Measurements from ENCODE around the gene ERRFI1.

The ERRFI1 gene

GRCh38 chr1:8033322-8033721, 7.2 kb upstream of the ERRFI1 start:
- H3K4me2 ChIP-seq (ENCODE audit: low read depth, low read length), result no peak overlapping the region
- H3K9ac ChIP-seq (ENCODE audit: low read length), result no peak overlapping the region
- no peak overlapping the region for H2AFZ ChIP-seq (ENCODE audit: low read length)
- TF ChIP-seq EZH2phosphoT487 (IDR thresholded peaks at IDR 0.05; ENCODE audit: low read length) (no peak), CTCF (IDR thresholded peaks at IDR 0.05; ENCODE audit: low read length) (no peak), EZH2 (optimal IDR thresholded peaks at IDR 0.05; ENCODE audit: low read depth, low read length) (no peak)
- H3K36me3 ChIP-seq (replicated peaks; ENCODE audit: insufficient read depth, low read length), result no peaks in the 10 kb centered on the region
- no peaks in the 10 kb centered on the region for H3F3A ChIP-seq (ENCODE audit: insufficient read depth, low read length)
- H3K27ac ChIP-seq (ENCODE audit: low read length), result no peak overlapping the region
- no peaks in the 10 kb centered on the region for H3K9me3 ChIP-seq (replicated peaks; ENCODE audit: insufficient read depth, low read length)
- no peak overlapping the region for H3K4me3 ChIP-seq (ENCODE audit: low read length)
- H3K79me2 ChIP-seq (ENCODE audit: low read length), result no peaks in the 10 kb centered on the region
- H3K4me1 ChIP-seq (ENCODE audit: low read length), result no peaks in the 10 kb centered on the region
- H3K9me2 ChIP-seq (replicated peaks; ENCODE audit: insufficient read depth, low read length), result no peaks in the 10 kb centered on the region
- H4K20me1 ChIP-seq (ENCODE audit: insufficient read depth, low read length), result no peaks in the 10 kb centered on the region
- DNase-seq, result no peak
- H3K27me3 ChIP-seq (replicated peaks; ENCODE audit: insufficient read depth, low read length), result peaks cover 14% of the 10 kb centered on the region

GRCh38 chr1:8032366-8032910, 6.3 kb upstream of the ERRFI1 start:
- Histone ChIP-seq H3F3A (ENCODE audit: insufficient read depth, low read length) (no peaks in the 10 kb centered on the region), H3K4me3 (ENCODE audit: low read length) (no peak overlapping the region), H3K27me3 (replicated peaks; ENCODE audit: insufficient read depth, low read length) (peaks cover 20% of the 10 kb centered on the region), H3K9me2 (replicated peaks; ENCODE audit: insufficient read depth, low read length) (no peaks in the 10 kb centered on the region), H3K36me3 (replicated peaks; ENCODE audit: insufficient read depth, low read length) (no peaks in the 10 kb centered on the region), H3K9ac (ENCODE audit: low read length) (no peak overlapping the region), H3K4me2 (ENCODE audit: low read depth, low read length) (no peak overlapping the region), H4K20me1 (ENCODE audit: insufficient read depth, low read length) (no peaks in the 10 kb centered on the region), H2AFZ (ENCODE audit: low read length) (no peak overlapping the region), H3K4me1 (ENCODE audit: low read length) (no peaks in the 10 kb centered on the region), H3K9me3 (replicated peaks; ENCODE audit: insufficient read depth, low read length) (no peaks in the 10 kb centered on the region), H3K79me2 (ENCODE audit: low read length) (no peaks in the 10 kb centered on the region), H3K27ac (ENCODE audit: low read length) (no peak overlapping the region)
- DNase-seq, result no peak
- no peak for TF ChIP-seq CTCF (IDR thresholded peaks at IDR 0.05; ENCODE audit: low read length)
- no peak for TF ChIP-seq EZH2 (optimal IDR thresholded peaks at IDR 0.05; ENCODE audit: low read depth, low read length)
- TF ChIP-seq EZH2phosphoT487 (IDR thresholded peaks at IDR 0.05; ENCODE audit: low read length), result no peak

- no peaks in the 10 kb centered on the region for H3K9me3 ChIP-seq (replicated peaks; ENCODE audit: insufficient read depth, low read length)
- no peaks in the 10 kb centered on the region for H3K79me2 ChIP-seq (ENCODE audit: low read length)
- H3K9ac ChIP-seq (ENCODE audit: low read length), result no peak overlapping the region
- H2AFZ ChIP-seq (ENCODE audit: low read length), result no peak overlapping the region
- TF ChIP-seq CTCF (IDR thresholded peaks at IDR 0.05; ENCODE audit: low read length), result peak; percentile 26; the same call in 1 of the 2 replicates
- no peak for TF ChIP-seq EZH2phosphoT487 (IDR thresholded peaks at IDR 0.05; ENCODE audit: low read length)
- H3F3A ChIP-seq (ENCODE audit: insufficient read depth, low read length), result no peaks in the 10 kb centered on the region
- no peaks in the 10 kb centered on the region for H3K9me2 ChIP-seq (replicated peaks; ENCODE audit: insufficient read depth, low read length)
- DNase-seq, result peak; percentile 23
- no peak overlapping the region for H3K4me3 ChIP-seq (ENCODE audit: low read length)
- H3K4me2 ChIP-seq (ENCODE audit: low read depth, low read length), result no peak overlapping the region
- H3K4me1 ChIP-seq (ENCODE audit: low read length), result no peaks in the 10 kb centered on the region
- H4K20me1 ChIP-seq (ENCODE audit: insufficient read depth, low read length), result no peaks in the 10 kb centered on the region
- no peak overlapping the region for H3K27ac ChIP-seq (ENCODE audit: low read length)
- H3K27me3 ChIP-seq (replicated peaks; ENCODE audit: insufficient read depth, low read length), result peaks cover 20% of the 10 kb centered on the region
- no peaks in the 10 kb centered on the region for H3K36me3 ChIP-seq (replicated peaks; ENCODE audit: insufficient read depth, low read length)
These were observed 5.2 kb upstream of the ERRFI1 start for GRCh38 chr1:8031176-8031785.

All from MM.1S (cell line).